GM12864 (cell line): ENCODE measurements around the gene WASF3.

ENCODE experiments used
- DNase-seq: peaks from one replicate; pipeline ENCODE4 v3.0.0-alpha.2; 2011; ENCODE audit warnings: low read depth
- H3K4me3 ChIP-seq: 2 replicates; pipeline ENCODE4 v1.5.1; 2011; ENCODE audit warnings: mild to moderate bottlenecking, low read depth, low read length, control low read depth
- TF ChIP-seq, protein P1 (sequence below): IDR thresholded peaks from 2 replicates; pipeline ENCODE4 v1.5.1; 2011; ENCODE audit warnings: low read depth, mild to moderate bottlenecking, moderate library complexity, low read length, control low read depth, inconsistent platforms; ENCODE audit errors: missing control alignments

The WASF3 gene

DNA sequence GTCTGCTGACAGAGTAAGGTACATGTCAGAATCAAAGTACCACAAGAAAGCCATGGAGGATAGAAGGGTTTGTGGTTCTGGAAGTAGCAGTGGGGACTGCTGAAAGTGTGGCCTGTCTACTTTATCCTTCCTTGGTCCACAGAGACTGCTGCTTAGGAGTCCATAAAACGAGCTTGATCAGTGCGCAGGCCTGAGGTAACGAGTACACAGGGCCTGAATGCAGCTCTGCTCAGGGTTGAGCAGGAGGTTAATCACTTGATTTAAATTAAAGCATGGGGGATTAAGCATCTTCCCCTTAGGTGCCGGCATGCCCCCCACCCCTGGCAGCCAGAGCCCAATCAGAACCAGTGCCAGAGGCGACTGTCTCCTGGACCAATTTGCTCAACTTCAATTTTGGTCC is 34.9 kb upstream of the WASF3 start:
- H3K4me3 ChIP-seq = no peak overlapping the region
- no peak for DNase-seq
- TF ChIP-seq, protein P1, sequence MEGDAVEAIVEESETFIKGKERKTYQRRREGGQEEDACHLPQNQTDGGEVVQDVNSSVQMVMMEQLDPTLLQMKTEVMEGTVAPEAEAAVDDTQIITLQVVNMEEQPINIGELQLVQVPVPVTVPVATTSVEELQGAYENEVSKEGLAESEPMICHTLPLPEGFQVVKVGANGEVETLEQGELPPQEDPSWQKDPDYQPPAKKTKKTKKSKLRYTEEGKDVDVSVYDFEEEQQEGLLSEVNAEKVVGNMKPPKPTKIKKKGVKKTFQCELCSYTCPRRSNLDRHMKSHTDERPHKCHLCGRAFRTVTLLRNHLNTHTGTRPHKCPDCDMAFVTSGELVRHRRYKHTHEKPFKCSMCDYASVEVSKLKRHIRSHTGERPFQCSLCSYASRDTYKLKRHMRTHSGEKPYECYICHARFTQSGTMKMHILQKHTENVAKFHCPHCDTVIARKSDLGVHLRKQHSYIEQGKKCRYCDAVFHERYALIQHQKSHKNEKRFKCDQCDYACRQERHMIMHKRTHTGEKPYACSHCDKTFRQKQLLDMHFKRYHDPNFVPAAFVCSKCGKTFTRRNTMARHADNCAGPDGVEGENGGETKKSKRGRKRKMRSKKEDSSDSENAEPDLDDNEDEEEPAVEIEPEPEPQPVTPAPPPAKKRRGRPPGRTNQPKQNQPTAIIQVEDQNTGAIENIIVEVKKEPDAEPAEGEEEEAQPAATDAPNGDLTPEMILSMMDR = no peak

DNA sequence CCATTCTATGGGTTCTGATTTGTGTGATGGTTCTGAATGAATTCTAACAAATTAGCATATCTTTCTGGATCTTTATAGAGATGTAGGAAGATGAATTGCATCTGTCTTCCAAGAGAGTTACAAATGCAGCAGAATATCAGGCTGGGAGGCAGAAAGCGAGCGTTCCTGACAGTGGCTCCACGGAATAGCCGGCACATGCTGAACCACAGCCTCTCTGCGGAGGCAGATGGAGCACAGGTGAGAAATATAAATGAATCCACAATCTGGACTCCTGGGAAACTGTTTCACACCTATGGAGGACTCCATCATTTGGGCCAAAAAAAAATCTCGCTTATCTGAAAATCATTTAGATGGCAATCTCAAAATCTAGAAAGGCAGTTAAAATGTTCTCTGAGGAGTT is 34.5 kb upstream of the WASF3 start:
- no peak for DNase-seq
- TF ChIP-seq, protein P1 = no peak
- H3K4me3 ChIP-seq = no peak overlapping the region

DNA sequence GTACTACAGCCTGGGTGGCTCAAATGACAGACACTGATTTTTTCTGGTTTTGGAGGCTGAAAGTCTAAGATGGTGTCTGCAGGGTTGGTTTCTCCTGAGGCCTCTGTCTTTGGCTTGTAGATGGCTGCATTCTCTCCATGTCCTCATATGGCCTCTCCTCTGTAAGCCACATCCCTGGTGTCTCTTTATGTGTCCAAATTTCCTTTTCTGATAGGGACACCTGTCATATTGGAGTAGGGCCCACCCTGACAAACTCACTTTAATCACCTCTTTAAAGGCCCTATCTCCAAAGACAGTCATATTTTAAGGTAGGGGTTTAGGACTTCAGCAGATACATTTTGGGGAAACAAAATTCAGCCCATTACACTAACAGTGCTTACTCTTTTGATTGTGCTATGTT is 32.0 kb upstream of the WASF3 start:
- no peak overlapping the region for H3K4me3 ChIP-seq
- DNase-seq = no peak
- TF ChIP-seq, protein P1 = no peak

DNA sequence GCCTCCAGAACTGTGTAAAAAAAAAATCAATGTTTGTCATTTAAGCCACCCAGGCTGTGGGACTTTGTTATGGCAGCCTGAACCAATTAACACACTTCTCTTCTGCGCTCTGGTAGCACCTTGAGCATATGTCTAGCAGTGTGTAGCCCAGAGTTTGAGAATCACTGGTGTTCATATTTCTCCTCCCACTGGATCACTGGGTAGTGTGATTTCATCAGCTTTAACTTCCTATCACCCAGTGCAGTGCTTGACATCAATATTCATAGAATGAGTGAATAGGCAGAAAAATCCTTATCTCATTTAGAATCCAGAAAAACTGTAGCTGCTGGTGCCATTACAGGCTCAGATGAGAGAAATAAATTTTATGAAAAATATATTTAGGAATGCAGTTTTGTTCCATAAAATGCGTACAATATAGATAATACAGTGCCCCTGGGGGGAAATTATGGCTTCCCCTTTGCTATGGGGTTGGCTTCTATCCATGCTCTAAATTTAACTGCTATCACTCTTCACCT is 30.7 kb upstream of the WASF3 start:
- TF ChIP-seq, protein P1 = no peak
- no peak for DNase-seq
- no peak overlapping the region for H3K4me3 ChIP-seq

DNA sequence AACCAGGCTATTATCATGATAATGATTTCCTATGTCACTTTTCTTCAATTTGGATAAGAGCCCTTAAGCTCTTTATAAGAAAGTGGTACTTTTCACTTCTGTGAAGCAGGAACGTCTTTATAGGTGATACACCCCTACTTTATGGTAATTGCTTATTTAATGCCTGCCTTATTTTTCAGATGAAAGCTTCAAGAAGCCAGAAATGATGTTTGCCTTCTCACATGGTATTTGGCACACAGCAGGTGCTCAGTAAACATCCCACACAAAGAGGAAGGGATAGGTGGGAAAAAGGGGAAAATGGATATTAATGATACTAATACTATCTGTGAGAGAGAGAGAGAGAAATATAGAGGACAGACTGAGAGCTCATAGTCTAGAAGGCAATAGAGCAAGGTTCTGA is 29.0 kb upstream of the WASF3 start:
- DNase-seq = no peak
- TF ChIP-seq, protein P1 = no peak
- no peak overlapping the region for H3K4me3 ChIP-seq

DNA sequence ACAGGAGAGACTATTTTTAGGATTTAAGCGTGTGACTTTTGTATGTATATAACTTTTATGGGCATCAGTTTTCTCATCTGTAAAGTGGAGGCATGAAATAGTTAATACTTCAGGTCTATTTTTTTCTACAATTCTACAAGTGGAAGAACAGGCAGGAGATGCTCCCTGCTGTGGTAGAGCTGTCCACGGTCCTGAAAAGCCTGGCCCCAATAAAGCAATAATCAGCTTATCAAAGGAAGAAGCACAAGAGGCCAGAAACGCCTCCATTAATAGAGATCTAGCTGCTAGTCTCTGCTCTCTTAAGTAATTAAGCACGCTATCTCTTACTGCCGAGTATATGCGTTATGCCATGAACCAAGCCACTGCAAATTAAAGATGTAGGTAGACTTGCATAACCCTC is 28.0 kb upstream of the WASF3 start:
- no peak overlapping the region for H3K4me3 ChIP-seq
- TF ChIP-seq, protein P1 = no peak
- DNase-seq = no peak

DNA sequence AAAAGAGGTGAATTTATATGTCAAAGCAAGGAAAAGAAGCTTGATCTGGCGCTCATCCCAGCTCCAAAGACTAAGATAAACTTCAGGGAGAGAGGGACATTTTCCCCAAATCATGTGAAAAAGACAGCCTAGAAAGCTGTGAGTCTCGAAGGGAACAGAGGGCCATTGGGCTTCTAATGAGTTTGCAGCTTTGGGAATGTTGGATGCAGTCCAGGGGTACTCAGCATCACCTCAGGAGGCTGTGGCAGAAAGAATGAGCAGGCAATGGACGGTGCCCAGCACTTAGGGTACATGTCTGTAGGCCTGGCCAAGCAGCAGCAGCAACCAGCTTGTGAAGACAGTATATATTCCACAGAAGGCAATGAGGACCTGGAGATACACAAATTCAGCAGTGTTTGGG is 25.7 kb upstream of the WASF3 start:
- no peak overlapping the region for H3K4me3 ChIP-seq
- TF ChIP-seq, protein P1 = no peak
- DNase-seq = no peak
